Measurements from ENCODE around the gene CFAP410.
A peak's percentile ranks its signal among the peaks of the same experiment; 100 is the strongest.
"Not testable (repeated sequence)": the region's sequence is repeated elsewhere in the genome, so short reads cannot be mapped to it uniquely, and the experiment has no call there.

The CFAP410 gene

GRCh38 chr21:44316277-44316900 is 22.8 kb downstream of the CFAP410 start:
- DNase-seq (ENCODE audit: low spot score) = no peak

DNA sequence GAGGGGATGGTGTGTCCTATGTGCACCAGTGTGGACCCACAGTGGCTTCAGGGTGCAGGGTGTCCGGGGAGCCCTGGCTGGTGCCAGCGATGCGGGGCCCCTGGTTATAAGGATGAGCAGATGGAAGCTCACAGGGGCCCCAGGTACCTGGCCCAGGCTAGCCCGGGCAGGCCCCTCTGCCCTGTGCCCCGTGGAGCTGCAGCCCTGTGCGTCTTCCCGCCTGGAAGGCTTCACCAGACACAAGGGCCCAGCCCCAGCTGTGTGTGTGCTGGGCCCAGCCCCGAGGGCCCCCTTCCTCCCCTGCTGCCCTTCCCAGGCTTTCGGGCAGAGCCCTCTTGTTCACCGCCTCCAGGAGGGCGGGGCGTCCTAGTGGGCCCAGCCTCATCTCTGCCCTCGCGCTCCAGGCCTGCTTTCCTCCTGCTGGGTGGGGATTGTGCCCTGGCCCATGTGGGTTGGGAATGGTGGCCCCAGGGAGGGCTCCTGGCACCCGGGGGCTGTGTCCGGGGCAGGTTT is 23.4 kb downstream of the CFAP410 start:
- no peak for DNase-seq (ENCODE audit: low spot score)

DNA sequence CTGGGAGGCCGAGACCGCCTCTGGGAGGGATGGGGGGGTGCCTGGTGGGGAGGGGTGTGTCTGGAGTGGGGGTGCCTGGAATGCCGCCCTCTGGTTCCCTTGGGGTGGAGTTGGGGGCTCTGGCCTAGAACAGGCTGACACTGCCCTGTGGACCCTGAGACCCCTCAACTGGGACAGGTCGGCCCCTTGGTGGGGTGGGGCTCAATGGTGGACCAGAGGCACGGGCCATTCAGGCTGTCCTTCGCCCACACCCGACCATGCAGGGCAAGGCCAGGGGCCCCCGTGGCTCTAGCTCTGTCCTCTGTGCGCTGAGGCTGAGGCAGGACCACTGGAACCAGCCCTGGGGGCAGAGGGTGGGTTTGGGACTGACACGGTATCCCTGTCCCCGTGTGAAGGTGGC is 24.6 kb downstream of the CFAP410 start:
- DNase-seq (ENCODE audit: low spot score) = no peak

DNA sequence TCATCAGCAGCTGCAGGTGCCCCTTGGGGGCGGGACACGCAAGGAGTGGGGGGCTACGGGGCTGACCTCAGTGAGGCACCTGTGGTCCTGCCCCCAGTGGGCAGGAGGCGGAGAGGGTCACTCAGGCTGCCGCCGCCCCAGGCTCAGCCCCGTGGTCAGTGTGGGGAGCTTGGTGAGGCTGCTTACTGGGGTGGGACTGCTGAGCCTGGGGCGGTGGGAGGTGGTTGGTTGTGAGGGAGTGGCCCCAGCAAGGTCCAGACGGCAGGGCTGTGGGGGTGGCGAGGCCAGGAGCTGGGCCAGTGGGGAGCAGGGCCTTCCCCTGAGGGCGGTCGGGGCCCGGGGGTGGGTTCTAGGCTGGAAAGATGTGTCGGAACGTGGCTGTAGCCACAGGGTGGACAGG is 25.1 kb downstream of the CFAP410 start:
- DNase-seq (ENCODE audit: low spot score) = no peak

DNA sequence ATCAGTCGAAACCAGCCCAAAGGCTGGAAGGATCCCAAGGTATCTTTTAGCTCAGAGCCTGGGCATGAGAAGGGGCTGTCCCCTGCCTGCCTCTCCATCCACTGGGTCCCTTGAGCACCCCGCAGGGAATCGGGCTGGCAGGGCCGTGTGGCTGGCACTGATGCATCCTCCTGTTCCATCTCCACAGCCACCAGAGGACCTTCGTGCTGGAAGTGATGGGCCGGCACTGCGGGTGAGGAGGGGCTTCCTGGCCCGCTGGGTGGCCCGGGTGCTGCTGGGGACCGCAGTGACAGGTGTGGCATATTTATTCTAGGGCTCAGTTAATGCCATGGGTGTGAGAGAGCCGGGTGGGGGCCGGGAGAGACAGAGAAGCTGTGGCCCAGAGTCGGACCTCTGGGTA is 25.7 kb downstream of the CFAP410 start:
- DNase-seq (ENCODE audit: low spot score) = no peak

DNA sequence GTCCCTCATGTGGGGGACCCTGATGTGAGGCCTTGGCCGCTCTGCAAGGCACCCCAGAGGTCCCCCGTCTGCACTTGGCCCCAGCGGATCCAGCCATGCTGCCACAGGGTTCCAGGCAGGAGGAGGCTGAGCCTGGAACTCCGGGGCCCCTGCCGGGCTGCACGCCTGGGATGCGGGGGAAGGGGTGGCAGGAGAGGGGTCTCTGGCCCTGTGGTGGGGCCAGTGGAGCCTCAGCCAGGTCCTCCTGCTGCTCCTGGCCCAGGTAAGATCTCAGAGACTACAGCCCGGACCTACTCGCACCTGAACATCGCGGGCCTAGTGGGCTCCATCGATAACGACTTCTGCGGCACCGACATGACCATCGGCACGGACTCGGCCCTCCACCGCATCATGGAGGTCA is 26.5 kb downstream of the CFAP410 start:
- DNase-seq (ENCODE audit: low spot score) = no peak

- no peak for DNase-seq (ENCODE audit: low spot score)
These were observed 27.1 kb downstream of the CFAP410 start for GRCh38 chr21:44312089-44312488.

DNA sequence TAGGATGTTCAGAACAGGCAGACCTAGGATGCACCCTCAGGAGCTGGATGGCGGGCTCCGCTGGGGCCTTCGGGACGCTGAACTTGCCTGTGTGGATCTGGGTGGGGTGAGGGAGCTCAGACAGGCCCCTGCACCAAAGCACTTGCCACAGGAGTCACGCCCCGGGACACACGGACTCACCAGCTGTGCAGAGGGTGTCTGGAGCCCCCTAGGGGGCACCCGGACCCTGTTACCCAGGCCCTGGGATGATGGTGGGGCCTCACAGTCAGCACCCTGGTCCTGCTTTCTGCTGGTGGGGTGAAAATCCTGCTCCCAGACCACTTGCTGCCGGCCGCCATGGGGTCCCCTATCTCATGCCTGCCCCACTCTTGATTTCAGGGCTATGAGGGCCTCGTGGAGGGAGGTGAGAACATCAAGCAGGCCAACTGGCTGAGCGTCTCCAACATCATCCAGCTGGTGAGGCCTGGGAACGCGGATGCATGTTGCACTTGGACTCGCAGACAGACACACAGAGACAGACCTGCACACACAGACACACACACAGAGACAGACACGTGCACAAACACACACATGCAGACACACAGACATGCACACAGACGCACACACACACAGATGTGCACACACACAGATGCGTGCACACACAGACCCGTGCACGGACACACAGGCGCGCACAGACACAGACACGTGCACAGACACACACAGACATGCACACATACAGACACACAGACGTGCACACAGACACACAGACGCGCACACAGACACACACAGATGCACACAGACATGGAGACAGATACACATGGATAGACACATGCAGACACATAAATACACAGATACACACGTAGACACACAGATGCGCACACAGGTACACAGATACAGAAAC is 28.3 kb downstream of the CFAP410 start:
- DNase-seq (ENCODE audit: low spot score) = no peak

DNA sequence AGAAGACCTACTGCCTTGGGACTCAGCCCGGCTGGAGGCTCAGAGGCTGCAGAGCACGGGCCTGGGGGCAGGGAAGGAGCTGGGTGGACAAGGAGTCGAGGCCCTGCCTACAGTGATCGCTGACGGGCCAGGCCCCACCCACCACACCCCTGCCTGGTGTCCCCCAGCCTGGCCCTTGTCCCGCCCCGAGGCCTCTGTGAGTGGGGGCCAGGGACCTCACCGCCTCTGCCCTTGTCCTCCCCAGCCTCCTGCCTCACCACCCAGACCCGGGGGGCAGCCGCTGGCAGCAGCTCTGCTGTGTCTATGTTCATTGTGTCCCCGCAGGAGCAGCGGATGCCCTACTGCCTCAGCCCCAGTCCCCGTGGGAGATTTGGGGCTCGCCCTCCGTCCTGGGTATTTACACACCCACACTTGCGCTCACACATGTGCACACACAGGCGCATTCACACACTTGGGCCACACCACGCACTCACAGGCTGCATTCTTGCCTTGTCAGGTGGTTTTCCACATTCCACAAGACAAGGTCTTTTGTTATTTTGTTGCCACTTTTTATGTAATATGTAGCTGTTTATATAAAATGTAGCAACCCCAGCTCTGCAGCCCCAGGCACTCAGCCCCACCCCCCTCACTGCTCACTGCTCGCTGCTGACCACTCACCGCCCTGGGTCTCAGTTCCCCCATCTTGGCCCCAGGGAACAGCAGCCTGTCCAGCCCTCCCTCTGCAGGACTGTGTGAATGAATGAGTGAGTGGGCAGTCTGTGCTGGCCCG is 32.1 kb downstream of the CFAP410 start:
- DNase-seq (ENCODE audit: low spot score) = no peak

GRCh38 chr21:44305691-44306090 is 33.5 kb downstream of the CFAP410 start:
- DNase-seq (ENCODE audit: low spot score) = no peak

DNA sequence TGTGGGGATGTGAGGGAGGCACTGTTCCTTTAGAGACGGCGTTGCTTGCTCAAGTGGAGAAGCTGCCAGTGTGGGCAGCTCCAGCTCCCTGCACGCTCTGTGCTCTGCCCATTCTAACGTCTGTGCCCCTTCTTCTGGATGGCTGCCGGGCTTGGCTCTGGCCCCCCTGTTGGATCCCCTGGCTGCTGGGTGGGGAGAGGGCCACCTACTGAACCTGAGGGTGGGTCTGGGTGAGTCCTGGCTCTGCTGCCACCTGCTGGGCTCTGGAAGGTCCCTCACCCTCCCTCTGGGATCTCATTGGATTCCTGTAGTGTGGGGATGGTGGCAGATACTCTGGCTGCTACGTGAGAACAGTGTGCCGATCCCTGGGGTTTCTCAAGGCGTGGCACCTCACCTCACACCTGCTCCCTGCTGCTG is 34.3 kb downstream of the CFAP410 start:
- DNase-seq (ENCODE audit: low spot score) = peak; percentile 28

- DNase-seq (ENCODE audit: low spot score) = no peak
These were observed 35.1 kb downstream of the CFAP410 start for GRCh38 chr21:44304011-44304616.

GRCh38 chr21:44303490-44303981 is 35.7 kb downstream of the CFAP410 start:
- DNase-seq (ENCODE audit: low spot score) = no peak

GRCh38 chr21:44302573-44303401 is 36.4 kb downstream of the CFAP410 start:
- not testable (repeated sequence) for DNase-seq (ENCODE audit: low spot score)

- DNase-seq (ENCODE audit: low spot score) = no peak
These were observed 37.2 kb downstream of the CFAP410 start for GRCh38 chr21:44301961-44302406.

- DNase-seq (ENCODE audit: low spot score) = no peak
These were observed 38.0 kb downstream of the CFAP410 start for GRCh38 chr21:44301141-44301540.

GRCh38 chr21:44300262-44300959 is 38.8 kb downstream of the CFAP410 start:
- DNase-seq (ENCODE audit: low spot score) = peak; percentile 51

DNA sequence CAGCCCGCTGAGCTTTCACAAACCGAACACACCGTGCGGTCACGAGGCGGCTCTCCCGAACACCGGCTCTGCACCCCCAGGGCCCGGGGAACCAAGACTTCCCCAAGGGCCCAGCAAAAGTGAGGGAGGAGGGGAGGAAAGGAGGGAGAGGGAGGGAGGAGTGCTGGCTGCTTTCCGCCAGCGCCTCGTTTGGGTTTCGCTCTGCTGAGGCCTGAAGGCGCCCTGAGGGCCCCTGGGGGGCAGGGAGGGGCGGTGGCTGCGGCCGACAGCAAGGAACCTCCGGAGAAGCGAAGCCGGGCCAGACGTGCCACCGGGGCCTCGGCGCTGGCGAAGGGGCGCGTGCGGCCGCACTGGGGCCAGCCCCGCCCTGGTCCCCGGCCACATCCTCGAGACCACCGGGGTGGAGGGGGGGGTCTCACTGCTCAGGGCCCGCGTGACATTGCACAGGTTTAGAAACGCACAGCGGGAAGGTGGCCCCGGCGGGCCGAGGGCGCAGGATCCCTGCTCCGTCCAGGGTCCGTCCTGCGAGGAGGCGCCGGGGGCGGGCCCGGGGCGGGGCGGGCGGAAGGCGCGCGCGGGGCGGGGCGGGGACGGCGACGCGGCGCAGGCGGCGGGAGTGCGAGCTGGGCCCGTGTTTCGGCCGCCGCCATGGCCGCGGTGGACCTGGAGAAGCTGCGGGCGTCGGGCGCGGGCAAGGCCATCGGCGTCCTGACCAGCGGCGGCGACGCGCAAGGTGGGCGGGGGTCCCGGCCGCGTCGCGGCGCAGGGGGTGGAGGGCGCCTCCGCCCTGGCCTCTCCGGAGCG is 39.5 kb downstream of the CFAP410 start, which contains the start of gene PFKL:
TSS of gene PFKL (plus strand) at position 596 of the 804 bp plus-strand sequence. CDS start at position 649, 53 bp downstream.
- DNase-seq (ENCODE audit: low spot score) = peak; percentile 35

GRCh38 chr21:44299085-44299457 is 40.1 kb downstream of the CFAP410 start:
- DNase-seq (ENCODE audit: low spot score) = no peak
